LNCAP (cell line): ENCODE data around the gene SNX24.

ENCODE experiments used
- TF ChIP-seq, protein P1 (sequence below): fragments of 450-650 bp; IDR thresholded peaks from 2 replicates; pipeline ENCODE4 v1.5.1; 2017; ENCODE audit warnings: mild to moderate bottlenecking

SNX24 gene

DNA sequence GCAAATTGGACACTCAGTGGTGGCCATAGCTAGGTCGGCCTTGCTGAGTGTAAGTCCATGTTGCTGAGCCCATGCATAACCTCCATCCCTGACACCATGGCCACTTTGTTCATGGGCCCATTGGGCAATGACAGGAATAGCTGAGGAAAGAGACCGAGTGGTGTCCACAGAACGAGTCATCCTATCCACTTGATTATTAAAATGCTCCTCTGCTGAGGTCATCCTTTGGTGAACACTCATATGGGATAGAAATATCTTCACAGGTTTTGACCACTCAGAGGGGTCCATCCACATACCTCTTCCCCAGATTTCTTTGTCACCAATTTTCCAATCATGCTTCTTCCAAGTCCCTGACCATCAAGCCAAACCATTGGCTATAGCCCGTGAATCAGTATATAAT, 127.5 kb downstream of the SNX24 start:
- TF ChIP-seq, protein P1, sequence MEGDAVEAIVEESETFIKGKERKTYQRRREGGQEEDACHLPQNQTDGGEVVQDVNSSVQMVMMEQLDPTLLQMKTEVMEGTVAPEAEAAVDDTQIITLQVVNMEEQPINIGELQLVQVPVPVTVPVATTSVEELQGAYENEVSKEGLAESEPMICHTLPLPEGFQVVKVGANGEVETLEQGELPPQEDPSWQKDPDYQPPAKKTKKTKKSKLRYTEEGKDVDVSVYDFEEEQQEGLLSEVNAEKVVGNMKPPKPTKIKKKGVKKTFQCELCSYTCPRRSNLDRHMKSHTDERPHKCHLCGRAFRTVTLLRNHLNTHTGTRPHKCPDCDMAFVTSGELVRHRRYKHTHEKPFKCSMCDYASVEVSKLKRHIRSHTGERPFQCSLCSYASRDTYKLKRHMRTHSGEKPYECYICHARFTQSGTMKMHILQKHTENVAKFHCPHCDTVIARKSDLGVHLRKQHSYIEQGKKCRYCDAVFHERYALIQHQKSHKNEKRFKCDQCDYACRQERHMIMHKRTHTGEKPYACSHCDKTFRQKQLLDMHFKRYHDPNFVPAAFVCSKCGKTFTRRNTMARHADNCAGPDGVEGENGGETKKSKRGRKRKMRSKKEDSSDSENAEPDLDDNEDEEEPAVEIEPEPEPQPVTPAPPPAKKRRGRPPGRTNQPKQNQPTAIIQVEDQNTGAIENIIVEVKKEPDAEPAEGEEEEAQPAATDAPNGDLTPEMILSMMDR: no peak

GRCh38 chr5:122977319-122977718, 131.9 kb downstream of the SNX24 start:
- TF ChIP-seq, protein P1: no peak

GRCh38 chr5:122978068-122978467, 132.7 kb downstream of the SNX24 start:
- TF ChIP-seq, protein P1: no peak

GRCh38 chr5:122978644-122979297, 133.4 kb downstream of the SNX24 start:
- TF ChIP-seq, protein P1: no peak

DNA sequence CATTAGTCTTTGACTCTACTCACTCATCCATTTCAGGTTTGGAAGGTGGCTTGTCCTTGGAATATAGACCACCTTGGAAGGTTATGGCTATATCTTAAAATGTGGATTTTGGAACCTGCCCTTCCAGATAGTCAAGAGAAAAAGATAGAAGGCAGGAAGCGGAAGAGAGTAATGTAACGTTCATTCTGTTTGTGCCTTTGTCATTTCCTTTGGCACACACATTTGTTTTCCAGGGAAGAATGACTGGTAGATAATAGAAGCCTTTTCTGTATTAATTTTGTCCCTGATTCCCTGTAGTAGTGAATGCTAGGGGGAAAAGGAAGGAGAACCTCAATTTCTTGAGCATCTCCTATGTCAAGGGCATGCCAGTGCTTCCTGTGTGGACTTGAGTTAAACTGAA, 136.4 kb downstream of the SNX24 start:
- TF ChIP-seq, protein P1: no peak

GRCh38 chr5:122982376-122982775, 137.0 kb downstream of the SNX24 start:
- TF ChIP-seq, protein P1: no peak

DNA sequence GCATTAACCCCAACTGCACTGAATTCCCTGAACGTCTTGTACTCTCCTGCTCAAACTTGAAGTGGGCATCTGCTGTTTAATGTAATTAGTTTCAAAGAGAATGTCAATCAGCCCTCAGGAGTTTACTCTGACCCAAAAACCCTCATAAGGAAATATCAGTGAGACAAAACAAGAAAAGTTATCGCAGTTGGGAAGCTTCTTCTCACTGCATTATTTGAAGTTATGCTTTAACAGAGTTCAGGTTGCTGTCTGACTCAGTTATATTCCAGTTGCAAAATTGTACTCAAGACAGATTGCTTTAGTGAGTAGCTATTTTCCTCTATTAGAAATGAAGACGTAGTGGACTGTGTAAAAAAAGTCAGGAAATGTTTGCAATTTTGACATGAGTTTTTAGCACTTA, 139.0 kb downstream of the SNX24 start:
- TF ChIP-seq, protein P1: no peak
